Measurements from ENCODE around the gene EPHB1.

EPHB1 gene

DNA sequence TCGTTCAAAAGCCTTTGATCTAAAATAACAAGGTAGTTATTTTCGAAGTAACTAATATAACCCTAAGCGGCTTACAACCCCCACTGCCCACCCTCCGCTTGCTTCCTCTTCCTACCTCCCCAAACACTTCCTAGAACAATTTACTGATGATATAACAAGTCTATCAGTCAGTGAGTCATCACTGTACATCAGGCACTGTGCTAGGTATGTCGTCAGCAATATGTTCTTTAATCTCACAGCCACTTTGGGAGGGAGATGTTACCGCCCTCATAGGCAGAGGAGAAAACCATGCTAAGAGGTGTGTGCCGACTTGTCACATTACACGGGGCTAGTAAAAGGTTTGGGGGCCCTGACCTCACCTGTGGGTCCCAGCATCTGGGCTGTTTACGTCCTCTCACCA, 381.8 kb downstream of the EPHB1 start:
- ATAC-seq = no peak
- no peak for TF ChIP-seq ZNF70 (CRISPR knock-in tag; IDR thresholded peaks at IDR 0.05)
- no peak for TF ChIP-seq ZFP3 (CRISPR knock-in tag; IDR thresholded peaks at IDR 0.05)
- TF ChIP-seq, protein P1, sequence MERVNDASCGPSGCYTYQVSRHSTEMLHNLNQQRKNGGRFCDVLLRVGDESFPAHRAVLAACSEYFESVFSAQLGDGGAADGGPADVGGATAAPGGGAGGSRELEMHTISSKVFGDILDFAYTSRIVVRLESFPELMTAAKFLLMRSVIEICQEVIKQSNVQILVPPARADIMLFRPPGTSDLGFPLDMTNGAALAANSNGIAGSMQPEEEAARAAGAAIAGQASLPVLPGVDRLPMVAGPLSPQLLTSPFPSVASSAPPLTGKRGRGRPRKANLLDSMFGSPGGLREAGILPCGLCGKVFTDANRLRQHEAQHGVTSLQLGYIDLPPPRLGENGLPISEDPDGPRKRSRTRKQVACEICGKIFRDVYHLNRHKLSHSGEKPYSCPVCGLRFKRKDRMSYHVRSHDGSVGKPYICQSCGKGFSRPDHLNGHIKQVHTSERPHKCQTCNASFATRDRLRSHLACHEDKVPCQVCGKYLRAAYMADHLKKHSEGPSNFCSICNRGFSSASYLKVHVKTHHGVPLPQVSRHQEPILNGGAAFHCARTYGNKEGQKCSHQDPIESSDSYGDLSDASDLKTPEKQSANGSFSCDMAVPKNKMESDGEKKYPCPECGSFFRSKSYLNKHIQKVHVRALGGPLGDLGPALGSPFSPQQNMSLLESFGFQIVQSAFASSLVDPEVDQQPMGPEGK (CRISPR knock-in tag; IDR thresholded peaks at IDR 0.05; ENCODE audit: borderline replicate concordance) = no peak
- TF ChIP-seq ISL1 (CRISPR knock-in tag; IDR thresholded peaks at IDR 0.05) = no peak
- no peak for TF ChIP-seq CSDC2 (CRISPR knock-in tag; IDR thresholded peaks at IDR 0.05)
- no peak for TF ChIP-seq PPARA (CRISPR knock-in tag; IDR thresholded peaks at IDR 0.05; ENCODE audit: borderline replicate concordance)
- no peak for TF ChIP-seq RARB (CRISPR knock-in tag; IDR thresholded peaks at IDR 0.05)
- TF ChIP-seq CSRNP3 (CRISPR knock-in tag; IDR thresholded peaks at IDR 0.05) = no peak
- TF ChIP-seq TCF4 (CRISPR knock-in tag; IDR thresholded peaks at IDR 0.05; ENCODE audit: borderline replicate concordance) = no peak
- TF ChIP-seq GLIS3 (CRISPR knock-in tag; IDR thresholded peaks at IDR 0.05) = no peak
- TF ChIP-seq, protein P2, sequence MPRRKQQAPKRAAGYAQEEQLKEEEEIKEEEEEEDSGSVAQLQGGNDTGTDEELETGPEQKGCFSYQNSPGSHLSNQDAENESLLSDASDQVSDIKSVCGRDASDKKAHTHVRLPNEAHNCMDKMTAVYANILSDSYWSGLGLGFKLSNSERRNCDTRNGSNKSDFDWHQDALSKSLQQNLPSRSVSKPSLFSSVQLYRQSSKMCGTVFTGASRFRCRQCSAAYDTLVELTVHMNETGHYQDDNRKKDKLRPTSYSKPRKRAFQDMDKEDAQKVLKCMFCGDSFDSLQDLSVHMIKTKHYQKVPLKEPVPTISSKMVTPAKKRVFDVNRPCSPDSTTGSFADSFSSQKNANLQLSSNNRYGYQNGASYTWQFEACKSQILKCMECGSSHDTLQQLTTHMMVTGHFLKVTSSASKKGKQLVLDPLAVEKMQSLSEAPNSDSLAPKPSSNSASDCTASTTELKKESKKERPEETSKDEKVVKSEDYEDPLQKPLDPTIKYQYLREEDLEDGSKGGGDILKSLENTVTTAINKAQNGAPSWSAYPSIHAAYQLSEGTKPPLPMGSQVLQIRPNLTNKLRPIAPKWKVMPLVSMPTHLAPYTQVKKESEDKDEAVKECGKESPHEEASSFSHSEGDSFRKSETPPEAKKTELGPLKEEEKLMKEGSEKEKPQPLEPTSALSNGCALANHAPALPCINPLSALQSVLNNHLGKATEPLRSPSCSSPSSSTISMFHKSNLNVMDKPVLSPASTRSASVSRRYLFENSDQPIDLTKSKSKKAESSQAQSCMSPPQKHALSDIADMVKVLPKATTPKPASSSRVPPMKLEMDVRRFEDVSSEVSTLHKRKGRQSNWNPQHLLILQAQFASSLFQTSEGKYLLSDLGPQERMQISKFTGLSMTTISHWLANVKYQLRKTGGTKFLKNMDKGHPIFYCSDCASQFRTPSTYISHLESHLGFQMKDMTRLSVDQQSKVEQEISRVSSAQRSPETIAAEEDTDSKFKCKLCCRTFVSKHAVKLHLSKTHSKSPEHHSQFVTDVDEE (CRISPR knock-in tag; IDR thresholded peaks at IDR 0.05) = no peak
- TF ChIP-seq TOX (CRISPR knock-in tag; IDR thresholded peaks at IDR 0.05; ENCODE audit: borderline replicate concordance) = no peak
- no peak for TF ChIP-seq ESRRG (CRISPR knock-in tag; IDR thresholded peaks at IDR 0.05)
- no peak for TF ChIP-seq ARNTL (CRISPR knock-in tag; IDR thresholded peaks at IDR 0.05; ENCODE audit: borderline replicate concordance, low read depth)
- no peak for TF ChIP-seq SNAI2 (CRISPR knock-in tag; IDR thresholded peaks at IDR 0.05)
- TF ChIP-seq OSR1 (CRISPR knock-in tag; IDR thresholded peaks at IDR 0.05) = no peak
- no peak for TF ChIP-seq ZFP30 (CRISPR knock-in tag; IDR thresholded peaks at IDR 0.05)
- no peak for TF ChIP-seq ZC3H10 (CRISPR knock-in tag; IDR thresholded peaks at IDR 0.05)

GRCh38 chr3:135178566-135178965, 383.5 kb downstream of the EPHB1 start:
- ATAC-seq = no peak
- TF ChIP-seq POU6F1 (CRISPR knock-in tag; IDR thresholded peaks at IDR 0.05; ENCODE audit: borderline replicate concordance, low read depth) (no peak), ARNTL (CRISPR knock-in tag; IDR thresholded peaks at IDR 0.05; ENCODE audit: borderline replicate concordance, low read depth) (no peak), RARB (CRISPR knock-in tag; IDR thresholded peaks at IDR 0.05) (no peak), CSRNP3 (CRISPR knock-in tag; IDR thresholded peaks at IDR 0.05) (no peak), ZFP3 (CRISPR knock-in tag; IDR thresholded peaks at IDR 0.05) (no peak), ZNF70 (CRISPR knock-in tag; IDR thresholded peaks at IDR 0.05) (no peak), ZNF565 (CRISPR knock-in tag; conservative IDR thresholded peaks at IDR 0.05; ENCODE audit: low read depth) (no peak), ZC3H10 (CRISPR knock-in tag; IDR thresholded peaks at IDR 0.05) (no peak), ISL1 (CRISPR knock-in tag; IDR thresholded peaks at IDR 0.05) (no peak), OSR1 (CRISPR knock-in tag; IDR thresholded peaks at IDR 0.05) (no peak), ZNF8 (CRISPR knock-in tag; IDR thresholded peaks at IDR 0.05) (no peak), CREB5 (CRISPR knock-in tag; IDR thresholded peaks at IDR 0.05; ENCODE audit: low read depth) (no peak), BACH2 (CRISPR knock-in tag; IDR thresholded peaks at IDR 0.05; ENCODE audit: borderline replicate concordance) (no peak), PPARA (CRISPR knock-in tag; IDR thresholded peaks at IDR 0.05; ENCODE audit: borderline replicate concordance) (no peak), TCF4 (CRISPR knock-in tag; IDR thresholded peaks at IDR 0.05; ENCODE audit: borderline replicate concordance) (no peak), GLIS3 (CRISPR knock-in tag; IDR thresholded peaks at IDR 0.05) (no peak), SNAI2 (CRISPR knock-in tag; IDR thresholded peaks at IDR 0.05) (no peak), CSDC2 (CRISPR knock-in tag; IDR thresholded peaks at IDR 0.05) (no peak)
- TF ChIP-seq, protein P1 (CRISPR knock-in tag; IDR thresholded peaks at IDR 0.05; ENCODE audit: borderline replicate concordance) = no peak
- TF ChIP-seq, protein P2 (CRISPR knock-in tag; IDR thresholded peaks at IDR 0.05) = no peak

Data from SK-N-SH treated with all-trans-retinoic acid at 6 μM for 48 hours (cell line).